GM21515 (cell line): ENCODE measurements around the gene SLC19A2.

ENCODE experiments used
- ATAC-seq: cut with Tn5 transposase; IDR thresholded peaks from one replicate; pipeline ENCODE4 v1.9.1; 2021; ENCODE audit not compliant: unreplicated experiment

The SLC19A2 gene

DNA sequence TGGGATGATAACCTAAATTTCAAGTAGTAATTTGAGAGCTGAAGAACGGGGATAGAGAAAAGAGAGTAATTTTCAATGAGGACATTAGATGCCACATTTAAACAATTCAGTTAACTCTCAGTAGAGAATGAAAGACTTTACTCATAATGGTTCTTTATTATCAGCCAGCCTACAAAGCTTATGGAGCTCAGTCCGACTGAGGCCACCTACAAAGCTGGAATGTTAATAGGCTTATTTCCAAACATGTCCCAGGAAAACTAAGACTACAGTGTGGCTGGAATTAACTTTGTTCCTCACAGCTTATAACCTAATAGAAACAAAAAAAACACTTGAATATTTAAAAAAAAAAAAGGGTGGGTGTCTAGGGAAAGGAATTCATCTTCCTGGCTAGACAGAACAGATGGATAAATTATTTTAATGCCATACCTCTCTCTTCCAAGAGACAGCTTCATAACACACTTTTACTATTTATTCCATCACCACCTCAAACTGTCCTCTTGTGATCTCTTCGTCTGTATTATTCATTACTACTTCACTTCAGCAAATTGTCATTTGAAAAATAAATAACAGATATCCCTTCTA lies 9.8 kb downstream of the SLC19A2 start:
- ATAC-seq = no peak

DNA sequence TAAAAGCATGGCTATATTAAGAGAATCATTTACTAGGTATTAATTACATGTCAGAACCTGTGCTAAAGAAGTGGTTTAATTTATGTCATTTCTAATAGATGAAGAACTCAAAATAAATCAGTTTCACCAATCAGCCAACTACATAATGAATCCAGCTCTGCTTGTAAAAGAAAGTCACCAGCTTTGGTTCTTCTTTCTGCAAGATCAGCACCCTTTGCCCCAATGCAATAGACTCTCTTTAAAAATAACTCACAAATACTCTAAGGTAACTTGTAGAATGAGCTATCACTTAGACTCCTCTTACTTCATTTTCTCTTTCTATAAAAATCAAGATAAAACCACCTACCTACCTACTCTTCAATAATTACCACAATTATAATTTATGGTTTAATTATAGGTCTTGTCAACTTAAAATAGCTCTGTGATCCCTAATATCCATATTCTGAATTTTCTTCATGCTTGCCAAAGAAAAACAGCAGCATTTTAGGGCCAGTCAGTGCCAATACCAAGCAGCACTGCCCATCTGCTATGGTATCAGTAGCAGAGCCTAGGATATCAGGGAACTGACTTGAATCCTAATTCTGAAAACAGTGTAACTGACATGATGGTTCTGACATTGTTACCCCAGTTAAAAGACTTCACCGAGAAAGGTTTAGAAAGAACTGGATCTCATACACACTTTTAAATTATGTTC lies 11.3 kb downstream of the SLC19A2 start:
- no peak for ATAC-seq

DNA sequence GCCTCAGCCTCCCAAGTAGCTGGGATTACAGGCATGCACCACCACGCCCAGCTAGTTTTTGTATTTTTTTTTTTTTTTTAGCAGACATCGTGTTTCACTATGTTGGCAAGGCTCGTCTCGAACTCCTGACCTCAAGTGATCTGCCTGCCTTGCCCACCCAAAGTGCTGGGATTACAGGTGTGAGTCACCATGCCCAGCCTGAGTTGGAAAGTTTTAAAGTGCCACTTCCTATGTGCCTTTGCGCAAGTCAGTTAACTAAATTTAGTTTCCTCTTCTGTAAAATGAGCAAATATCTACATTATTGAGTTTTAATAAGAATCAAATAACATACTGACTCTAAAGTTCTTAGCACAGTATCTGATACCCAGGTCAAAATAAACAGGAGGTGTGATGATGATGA lies 12.4 kb downstream of the SLC19A2 start:
- ATAC-seq = no peak

DNA sequence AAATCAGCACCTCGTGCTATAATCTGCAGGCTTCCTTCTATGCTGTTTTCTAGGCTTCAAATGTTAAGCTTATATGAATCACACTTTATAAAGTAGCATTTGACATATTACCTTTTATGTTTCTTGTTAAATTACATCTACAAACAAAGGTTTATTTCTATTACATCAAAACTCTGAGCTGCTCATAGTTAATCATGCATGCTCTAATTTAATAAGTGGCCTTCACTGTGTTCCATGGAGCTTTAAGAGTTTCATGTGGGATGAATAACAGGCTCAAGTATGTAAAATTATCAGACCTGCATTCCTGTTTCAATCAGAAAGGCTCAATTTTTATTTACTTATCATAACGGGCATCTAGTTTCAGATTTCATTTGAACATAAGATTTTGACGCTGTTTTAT lies 13.0 kb downstream of the SLC19A2 start:
- ATAC-seq = no peak

DNA sequence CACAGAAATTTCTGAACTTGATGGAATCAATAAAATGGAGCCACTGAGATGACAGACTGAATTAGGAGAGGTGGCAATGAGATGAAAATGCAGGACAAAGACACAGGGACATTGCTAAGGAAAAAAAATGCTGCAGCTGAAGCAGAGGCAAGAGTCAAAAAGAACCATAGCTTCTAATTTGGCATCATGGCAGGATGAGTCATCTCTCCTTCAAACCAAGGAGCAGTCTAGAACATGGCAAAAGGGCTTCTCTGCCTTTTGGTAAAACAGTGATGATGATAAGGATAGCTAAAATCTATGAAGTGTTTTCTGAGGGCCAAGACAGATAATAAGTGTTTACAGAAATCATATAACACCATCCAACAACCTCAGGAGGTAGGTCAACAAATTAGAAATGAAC lies 16.8 kb downstream of the SLC19A2 start:
- ATAC-seq = no peak

DNA sequence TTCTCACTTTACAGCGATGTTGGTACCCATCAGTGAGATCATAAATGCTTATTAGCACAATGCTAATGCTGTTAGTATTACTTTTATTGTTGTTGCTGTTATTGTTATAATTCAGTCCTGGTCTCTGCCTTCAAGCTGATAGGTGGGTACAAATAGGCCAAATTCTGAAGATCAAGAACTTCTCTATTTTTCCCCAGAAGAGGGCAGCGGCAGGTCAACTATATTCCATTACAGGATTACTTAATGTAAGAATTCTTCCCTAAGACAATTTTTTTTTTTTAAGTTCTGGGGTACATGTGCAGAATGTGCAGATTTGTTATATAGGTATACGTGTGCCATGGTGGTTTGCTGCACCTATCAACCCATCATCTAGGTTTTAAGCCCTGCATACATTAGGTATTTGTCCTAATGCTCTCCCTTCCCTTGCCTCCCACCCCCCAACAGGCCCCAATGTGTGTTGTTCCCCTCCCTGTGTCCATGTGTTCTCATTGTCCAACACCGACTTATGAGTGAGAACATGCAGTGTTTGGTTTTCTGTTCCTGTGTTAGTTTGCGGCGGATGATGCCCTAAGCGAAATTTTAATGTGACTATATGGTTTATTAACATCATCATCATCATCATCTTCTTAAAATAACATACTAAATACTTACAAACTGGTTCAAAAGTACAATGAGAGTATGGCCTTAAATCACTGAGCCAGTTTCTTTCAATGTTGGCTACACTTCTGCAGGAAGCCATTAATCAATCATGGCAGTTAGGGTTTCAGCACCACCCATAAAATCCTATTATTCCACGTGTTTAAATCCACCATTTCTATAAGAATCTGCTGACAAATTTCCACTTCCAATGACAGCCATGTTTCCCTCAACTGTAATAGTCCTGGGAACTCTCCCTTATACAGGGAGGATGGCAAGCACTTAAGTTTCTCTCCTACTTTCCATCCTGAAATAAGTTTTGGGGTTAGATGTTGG lies 19.2 kb downstream of the SLC19A2 start:
- no peak for ATAC-seq

DNA sequence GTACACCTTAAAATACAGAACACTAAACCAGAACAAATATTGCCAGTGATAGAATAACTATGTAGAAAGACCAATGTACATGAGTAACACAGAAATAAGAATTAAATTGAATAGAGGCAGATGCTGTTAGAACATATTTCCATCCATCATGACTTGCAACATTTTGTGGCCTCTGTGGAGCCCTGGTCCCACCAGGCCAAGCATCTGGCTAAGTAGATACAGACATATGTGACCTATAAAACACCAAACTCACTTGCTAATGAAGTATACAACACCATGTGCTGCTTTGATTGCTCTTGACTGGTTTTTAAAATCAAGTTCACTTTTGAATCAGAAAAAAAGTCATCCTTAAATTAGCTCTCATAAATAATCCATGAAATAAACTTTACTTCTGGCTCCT lies 20.5 kb downstream of the SLC19A2 start:
- ATAC-seq = no peak

DNA sequence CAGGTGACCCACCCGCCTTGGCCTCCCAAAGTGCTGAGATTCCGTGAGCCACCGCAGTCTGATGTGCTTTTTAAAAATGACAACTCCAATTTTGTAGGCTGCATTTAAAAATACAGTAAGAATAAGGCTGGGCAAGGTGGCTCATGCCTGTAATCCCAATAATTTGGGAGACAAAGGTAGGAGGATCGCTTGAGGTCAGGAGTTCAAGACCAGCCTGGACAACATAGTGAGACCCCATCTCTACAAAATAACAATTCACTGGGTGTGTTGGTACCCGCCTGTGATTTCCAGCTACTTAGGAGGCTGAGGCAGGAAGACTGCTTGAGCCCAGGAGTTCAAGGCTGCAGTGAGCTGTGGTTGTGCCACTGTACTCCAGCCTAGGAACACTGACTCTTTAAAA lies 23.4 kb downstream of the SLC19A2 start:
- ATAC-seq = no peak

DNA sequence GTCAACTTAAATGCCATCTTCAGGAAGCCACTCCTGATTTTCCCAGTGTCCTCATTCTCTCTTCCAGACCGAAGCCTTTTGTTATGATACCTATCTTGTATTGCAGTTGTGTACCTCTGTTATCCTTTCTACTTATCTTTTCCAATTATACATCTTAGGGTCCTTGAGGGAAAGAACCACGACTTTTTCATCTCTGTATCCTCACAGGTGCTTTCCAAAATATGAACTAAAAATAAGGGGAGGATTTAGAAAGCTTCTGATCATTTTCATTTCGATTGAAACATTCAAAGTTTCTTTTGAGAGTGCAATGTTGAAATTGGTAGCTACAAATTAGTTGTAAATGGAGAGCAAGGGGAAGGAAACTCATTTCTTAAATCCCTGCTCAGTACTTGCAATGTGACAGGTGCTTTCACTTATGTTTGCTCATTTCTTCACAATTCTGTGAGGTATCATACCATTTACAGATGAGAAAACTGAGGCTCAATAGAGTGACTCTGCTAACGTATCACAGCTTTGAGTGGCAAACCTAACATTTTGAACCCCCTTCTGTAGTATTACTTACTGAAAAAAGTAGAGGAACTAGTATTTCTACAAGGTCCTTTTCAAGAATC lies 24.2 kb downstream of the SLC19A2 start:
- ATAC-seq = no peak

DNA sequence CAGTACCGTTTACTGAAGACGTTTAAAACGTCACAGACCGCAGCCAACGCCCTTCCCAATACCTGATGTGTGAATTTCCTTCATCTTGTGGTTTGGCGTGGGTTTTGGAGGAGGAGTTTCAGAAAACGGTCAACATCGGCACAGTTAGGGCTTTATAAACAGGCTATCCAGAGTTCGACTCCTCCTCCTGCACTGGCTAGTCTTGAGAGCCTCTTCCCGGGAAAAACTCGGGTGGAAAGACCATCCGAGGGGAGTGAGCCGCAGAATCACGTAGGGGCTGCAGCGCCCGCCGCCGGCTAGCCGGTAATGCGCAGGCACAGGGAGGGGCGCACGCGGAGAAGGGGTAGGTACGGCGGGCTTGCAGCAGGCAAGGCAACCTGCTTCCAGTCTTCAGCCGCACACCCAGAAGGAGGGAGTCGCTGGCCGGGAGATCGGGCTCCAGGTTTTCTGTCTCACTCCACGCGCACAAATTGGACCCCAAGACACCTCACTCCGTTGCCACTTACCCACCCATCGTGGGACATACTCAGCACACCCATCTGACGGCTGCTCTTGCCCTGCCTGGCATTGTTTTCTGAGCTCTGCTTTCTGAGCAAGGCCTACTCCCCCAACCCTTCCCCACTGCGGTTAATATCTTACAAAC lies 25.4 kb downstream of the SLC19A2 start:
- no peak for ATAC-seq

DNA sequence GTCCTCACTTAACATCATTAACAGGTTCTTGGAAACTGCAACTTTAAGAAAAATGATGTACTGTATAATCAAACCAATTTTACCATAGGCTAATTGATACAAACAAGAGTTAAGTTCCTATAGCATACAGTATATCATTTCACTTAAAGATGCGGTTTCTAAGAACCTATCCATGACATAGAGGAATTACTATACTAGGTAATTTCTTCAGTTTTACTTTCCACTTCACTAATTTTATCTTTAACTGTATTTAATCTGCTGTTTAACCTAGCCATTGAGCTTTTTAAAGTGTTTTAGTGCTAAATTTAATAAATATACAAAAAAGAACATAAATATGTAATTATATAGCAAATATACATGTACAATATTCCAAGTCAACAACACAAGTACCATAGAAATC lies 28.3 kb downstream of the SLC19A2 start:
- ATAC-seq = no peak

DNA sequence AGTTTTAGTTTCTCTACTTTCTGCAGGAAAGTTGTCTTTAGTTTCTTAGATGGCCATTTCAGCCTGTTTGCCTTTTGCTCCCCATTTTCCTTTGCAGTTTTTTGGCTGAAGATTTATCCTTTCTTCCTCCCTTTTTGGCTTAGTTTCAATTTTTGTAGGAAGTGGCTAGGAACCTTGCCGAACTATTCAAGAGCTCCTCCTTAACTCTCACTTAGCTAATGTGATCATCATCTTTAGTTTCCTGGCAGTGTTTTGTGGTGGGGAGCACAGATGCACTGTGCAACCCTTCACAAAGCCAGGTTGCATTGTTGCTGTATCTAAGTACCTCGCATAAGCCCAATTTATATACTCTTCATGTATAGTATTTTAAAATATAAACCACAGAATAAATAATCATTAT lies 29.7 kb downstream of the SLC19A2 start:
- ATAC-seq = no peak

DNA sequence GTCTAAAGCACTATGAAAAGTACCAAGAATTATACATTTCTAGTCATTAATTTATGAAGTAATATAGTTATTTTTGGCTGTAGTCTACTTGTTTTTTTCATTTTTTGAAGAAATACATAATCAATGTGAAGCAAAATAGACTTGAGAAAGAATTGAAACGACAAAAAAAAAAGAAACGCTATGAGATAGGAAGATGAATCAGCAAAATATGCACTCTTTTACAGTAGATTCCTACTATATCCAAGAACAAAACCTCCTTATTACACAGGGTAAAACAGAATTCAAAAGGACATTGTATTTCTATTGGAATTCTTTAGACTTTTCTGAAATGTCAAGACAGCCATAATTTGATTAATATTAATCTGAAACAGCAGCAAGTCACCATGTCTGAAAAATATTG lies 32.8 kb downstream of the SLC19A2 start:
- ATAC-seq = no peak

DNA sequence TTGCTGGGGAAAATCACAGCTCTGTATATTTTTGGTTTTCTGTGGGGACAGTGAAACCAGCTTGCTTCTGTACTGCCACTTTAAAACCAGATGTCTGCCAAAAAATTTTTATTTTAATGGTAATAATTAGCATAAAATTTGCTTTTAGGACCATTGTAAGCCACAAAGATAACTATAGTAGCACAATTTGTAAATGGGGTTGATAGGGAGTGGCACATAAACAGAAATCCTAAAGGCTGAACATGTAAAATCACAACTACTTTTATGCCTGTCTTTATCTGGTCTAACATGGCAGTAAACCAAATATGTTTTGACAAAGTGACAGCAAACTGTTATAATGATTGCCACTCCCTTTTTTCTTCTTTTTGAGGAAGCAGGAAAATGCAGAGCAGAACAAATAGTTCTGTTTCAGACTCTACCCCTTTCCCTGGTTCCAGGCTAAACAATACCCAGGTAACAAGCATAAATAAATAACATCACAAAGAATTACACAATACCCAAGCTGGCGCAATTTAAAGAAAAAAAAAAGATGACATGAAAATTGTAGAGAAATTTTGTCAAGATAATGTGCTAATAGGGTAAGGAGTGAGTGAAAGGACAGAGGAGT lies 34.4 kb downstream of the SLC19A2 start:
- ATAC-seq = no peak

DNA sequence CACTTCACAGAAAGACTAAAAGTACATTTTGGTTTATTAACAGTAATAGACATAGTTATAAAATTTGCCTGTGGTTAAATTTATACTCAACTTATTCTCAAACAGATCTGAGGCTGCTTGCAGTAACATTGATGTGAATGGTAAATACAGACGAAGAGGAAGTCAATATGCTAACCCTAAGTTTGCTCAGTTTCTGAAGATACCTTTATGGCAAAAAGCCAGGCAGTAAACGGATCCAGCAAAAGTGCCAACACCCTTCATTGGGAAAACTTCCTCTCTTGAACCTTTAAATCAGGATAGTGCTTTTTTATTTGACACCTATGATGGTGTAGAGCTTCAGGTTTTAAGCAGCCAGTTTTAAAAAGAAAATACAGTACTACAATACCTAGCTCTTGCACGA lies 41.8 kb downstream of the SLC19A2 start:
- no peak for ATAC-seq

DNA sequence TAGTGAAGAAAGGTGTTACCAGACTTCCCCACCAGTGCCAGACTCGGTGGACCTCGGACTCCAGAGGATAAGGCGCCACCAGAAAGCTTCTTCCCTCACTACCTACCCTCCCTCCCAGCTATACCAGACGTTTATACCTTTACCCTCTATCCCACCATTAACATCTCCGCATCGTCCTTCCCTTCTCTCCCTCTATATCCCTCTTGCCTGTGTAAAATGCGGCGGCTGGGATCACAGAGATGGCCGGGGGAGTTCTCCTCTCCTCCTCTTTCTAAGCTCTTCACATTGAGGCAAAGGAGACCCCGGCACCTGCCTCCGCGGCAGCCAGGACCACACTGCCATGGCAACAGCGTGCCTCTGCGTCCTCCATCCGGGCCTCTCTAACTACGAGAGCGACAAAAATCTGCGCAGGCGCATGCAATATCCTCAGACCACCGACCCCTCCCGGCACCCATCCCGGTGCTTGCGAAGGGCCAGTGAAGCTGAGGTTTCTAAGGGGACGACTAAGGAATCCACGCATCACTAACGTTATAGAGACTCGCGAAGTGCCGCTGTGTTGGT lies 58.6 kb downstream of the SLC19A2 start, which contains the start of gene CCDC181:
TSS of gene CCDC181 (minus strand) at position 394 of the 561 bp plus-strand sequence. CDS start 2,547 bp downstream, outside the sequence.
- ATAC-seq = no peak

DNA sequence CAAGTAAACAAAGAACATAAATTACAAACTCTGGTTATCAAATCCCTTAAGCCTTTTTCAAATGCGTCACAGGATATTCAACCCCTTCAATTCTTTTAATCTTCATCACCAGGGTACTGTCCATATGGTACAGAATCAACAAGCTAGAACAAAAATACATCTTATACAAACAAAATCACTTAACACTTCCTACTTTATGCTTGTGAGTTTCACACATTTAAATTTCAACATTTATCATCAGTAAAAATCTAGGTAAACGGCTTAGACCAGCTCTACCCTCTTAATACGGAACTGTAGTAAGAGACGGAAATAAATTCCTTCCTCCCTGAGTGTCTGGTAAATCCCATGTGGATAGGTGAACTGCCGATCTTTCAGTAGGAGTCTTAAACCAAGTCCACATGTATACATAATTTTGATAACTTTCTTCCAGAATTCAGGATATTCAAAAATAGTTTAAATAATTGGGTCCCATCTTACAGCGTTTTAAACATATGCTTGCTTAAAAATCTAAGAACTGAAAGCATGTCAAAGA lies 59.5 kb downstream of the SLC19A2 start:
- no peak for ATAC-seq

DNA sequence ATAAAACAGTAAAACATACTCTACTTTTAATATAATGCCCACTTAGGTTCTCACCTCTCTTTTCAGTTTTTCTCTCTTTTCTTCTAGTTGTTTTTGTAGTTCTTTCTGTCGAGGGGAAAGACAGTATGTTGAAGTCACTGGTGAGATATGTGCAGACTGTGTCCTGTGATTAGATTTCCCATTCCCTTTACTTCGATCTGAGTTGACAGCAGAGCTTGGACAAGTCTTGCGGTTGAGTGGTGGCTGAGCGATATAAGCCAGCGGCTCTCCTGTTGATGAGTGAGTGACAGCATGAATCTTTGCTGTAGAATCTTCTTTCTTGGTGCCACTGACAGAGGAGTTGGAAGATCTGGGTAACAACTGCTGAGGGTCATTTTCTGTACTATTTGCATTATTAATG lies 64.4 kb downstream of the SLC19A2 start:
- ATAC-seq = no peak

DNA sequence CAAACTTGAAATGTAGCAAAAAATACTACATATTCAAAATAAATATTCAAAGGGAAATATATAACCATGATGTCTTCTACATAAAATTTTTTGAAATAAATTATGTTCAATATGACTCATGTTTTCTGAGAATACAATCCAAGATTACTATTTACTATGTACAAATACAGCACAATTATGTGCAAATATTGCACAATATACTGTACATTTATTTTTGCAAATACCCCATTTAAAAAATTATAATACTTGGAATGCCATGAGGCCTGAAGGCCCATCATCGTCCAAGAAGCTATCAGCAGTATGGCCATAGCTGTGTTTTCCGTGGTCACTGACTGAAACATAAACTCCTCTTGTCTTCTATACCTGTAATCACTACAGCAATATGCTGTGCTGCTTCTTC lies 70.8 kb downstream of the SLC19A2 start:
- ATAC-seq = no peak
